ENCODE data around the gene BCAS3. TPM values are rescaled to one million over a fixed set of nuclear protein-coding genes. Genes with fewer than 3 reads are reported as not detected.

Gene BCAS3
- total and polyA plus RNA-seq, 2 donors (not counting 1 experiment from before 2014, with no cell fraction given) = 13.9 to 73.4 TPM

DNA sequence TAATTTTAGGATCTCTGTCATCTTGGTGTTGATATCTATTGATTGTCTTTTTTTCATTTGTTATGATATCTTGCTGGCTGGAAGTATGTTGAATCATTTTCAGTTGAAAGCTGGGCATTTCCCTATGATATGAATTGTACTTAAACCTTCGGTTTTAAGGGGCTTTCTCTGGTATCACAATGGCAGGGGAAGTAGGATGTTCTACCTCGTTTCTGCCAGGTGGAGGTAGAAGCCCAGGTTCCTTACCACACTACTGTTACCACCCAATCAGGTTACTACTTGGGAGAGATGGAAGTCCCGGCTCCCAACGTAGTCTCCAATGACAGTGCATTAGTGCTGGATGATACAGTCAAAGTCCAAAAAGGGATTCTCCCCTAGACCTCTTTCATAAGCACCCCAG, 440.3 kb downstream of the BCAS3 start:
- Histone ChIP-seq H3K9me3 (ENCODE audit: control extremely low read depth in 1 of 3, control insufficient read depth in 2 of 3, insufficient read depth in 1 of 3, low read length in 2 of 3) (peaks cover 3 to 7% (median 4%) of the 10 kb centered on the region in 3 donors), H4K20me1 (ENCODE audit: control insufficient read depth, insufficient read depth, low read length, poor library complexity, severe bottlenecking) (no peaks in the 10 kb centered on the region), H2AFZ (ENCODE audit: insufficient read depth, low read depth, low read length, poor library complexity, severe bottlenecking) (no peak overlapping the region), H3K27ac (ENCODE audit: low read length in 2 of 2) (no peak overlapping the region), H3K27me3 (replicated peaks in 1 of 4; ENCODE audit: control extremely low read depth in 1 of 4, control insufficient read depth in 3 of 4, insufficient read depth in 4 of 4, low read length in 3 of 4) (no peaks in the 10 kb centered on the region), H3K4me1 (ENCODE audit: control insufficient read depth in 2 of 2, insufficient read depth in 2 of 2, low read length in 2 of 2) (no peaks in the 10 kb centered on the region), H3K36me3 (replicated peaks in 1 of 2; ENCODE audit: control extremely low read depth in 1 of 2, control insufficient read depth in 1 of 2, extremely low read depth in 1 of 2, insufficient read depth in 2 of 2, low read length in 1 of 2) (no peaks in the 10 kb centered on the region), H3K9ac (ENCODE audit: low read length) (no peak overlapping the region), H3K4me3 (ENCODE audit: control extremely low read depth in 1 of 5, extremely low read depth in 1 of 5, insufficient read depth in 1 of 5, low read depth in 2 of 5, low read length in 4 of 5) (no peak overlapping the region), H3K79me2 (ENCODE audit: control insufficient read depth, insufficient read depth, low read length) (no peaks in the 10 kb centered on the region), H3K4me2 (replicated peaks; ENCODE audit: low read depth, low read length, poor library complexity, severe bottlenecking) (no peak overlapping the region)
- H3K9me3 Mint-ChIP-seq (ENCODE audit: insufficient read depth) = peaks cover 6% of the 10 kb centered on the region
- H3K27ac Mint-ChIP-seq = no peak overlapping the region
- no peak for DNase-seq
- ChIA-PET CTCF (no interaction called here), POLR2A (no interaction called here)
- TF ChIP-seq EZH2 (IDR thresholded peaks at IDR 0.05; ENCODE audit: borderline replicate concordance, insufficient read depth, low read depth, low read length, poor library complexity, severe bottlenecking) (no peak), CTCF (IDR thresholded peaks at IDR 0.05) (no peak)
- no peak overlapping the region for H3K4me3 Mint-ChIP-seq
- intact Hi-C loops (cut with micrococcal nuclease) = no loop called here
- H3K27me3 Mint-ChIP-seq = no peaks in the 10 kb centered on the region
- no CpG with 5 or more reads among the region's 4 CpGs for WGBS (ENCODE audit: insufficient coverage)
- H3K4me1 Mint-ChIP-seq = no peaks in the 10 kb centered on the region
- ATAC-seq (ENCODE audit: low read depth) = no peak

DNA sequence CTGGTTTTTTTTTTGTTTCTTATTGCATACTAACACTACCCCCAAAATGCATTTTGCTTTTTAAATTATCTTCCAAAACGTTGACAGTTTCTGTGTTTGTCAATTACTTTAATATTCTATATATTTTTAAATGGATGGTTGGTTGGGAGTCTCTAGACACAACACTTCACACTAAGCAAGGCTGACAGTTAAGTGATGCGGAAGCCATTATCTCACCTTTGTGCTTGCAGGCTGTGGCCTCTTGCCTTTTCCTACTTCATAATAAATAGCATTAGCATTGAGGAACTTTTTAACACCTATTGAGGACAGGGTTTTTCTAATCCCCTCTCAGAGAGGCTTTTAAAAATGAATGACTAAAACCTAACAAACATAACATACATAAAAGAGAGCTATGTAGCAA, 441.2 kb downstream of the BCAS3 start:
- Histone ChIP-seq H3K9ac (ENCODE audit: low read length) (no peak overlapping the region), H3K4me2 (replicated peaks; ENCODE audit: low read depth, low read length, poor library complexity, severe bottlenecking) (no peak overlapping the region), H3K4me1 (ENCODE audit: control insufficient read depth in 2 of 2, insufficient read depth in 2 of 2, low read length in 2 of 2) (no peaks in the 10 kb centered on the region), H3K4me3 (ENCODE audit: control extremely low read depth in 1 of 5, extremely low read depth in 1 of 5, insufficient read depth in 1 of 5, low read depth in 2 of 5, low read length in 4 of 5) (no peak overlapping the region), H4K20me1 (ENCODE audit: control insufficient read depth, insufficient read depth, low read length, poor library complexity, severe bottlenecking) (no peaks in the 10 kb centered on the region), H3K27me3 (replicated peaks in 1 of 4; ENCODE audit: control extremely low read depth in 1 of 4, control insufficient read depth in 3 of 4, insufficient read depth in 4 of 4, low read length in 3 of 4) (no peaks in the 10 kb centered on the region), H3K79me2 (ENCODE audit: control insufficient read depth, insufficient read depth, low read length) (no peaks in the 10 kb centered on the region), H3K9me3 (ENCODE audit: control extremely low read depth in 1 of 3, control insufficient read depth in 2 of 3, insufficient read depth in 1 of 3, low read length in 2 of 3) (peaks cover 3 to 7% (median 4%) of the 10 kb centered on the region in 3 donors), H2AFZ (ENCODE audit: insufficient read depth, low read depth, low read length, poor library complexity, severe bottlenecking) (no peak overlapping the region), H3K27ac (ENCODE audit: low read length in 2 of 2) (no peak overlapping the region), H3K36me3 (replicated peaks in 1 of 2; ENCODE audit: control extremely low read depth in 1 of 2, control insufficient read depth in 1 of 2, extremely low read depth in 1 of 2, insufficient read depth in 2 of 2, low read length in 1 of 2) (no peaks in the 10 kb centered on the region)
- H3K4me3 Mint-ChIP-seq = no peak overlapping the region
- ChIA-PET CTCF (no interaction called here), POLR2A (no interaction called here)
- H3K9me3 Mint-ChIP-seq (ENCODE audit: insufficient read depth) = peaks cover 6% of the 10 kb centered on the region
- no peaks in the 10 kb centered on the region for H3K4me1 Mint-ChIP-seq
- WGBS (ENCODE audit: insufficient coverage) = no CpG with 5 or more reads among the region's 2 CpGs
- ATAC-seq (ENCODE audit: low read depth) (no peak), DNase-seq (no peak)
- no peak overlapping the region for H3K27ac Mint-ChIP-seq
- no peaks in the 10 kb centered on the region for H3K27me3 Mint-ChIP-seq
- intact Hi-C loops (cut with micrococcal nuclease) = no loop called here
- no peak for TF ChIP-seq CTCF (IDR thresholded peaks at IDR 0.05)
- no peak for TF ChIP-seq EZH2 (IDR thresholded peaks at IDR 0.05; ENCODE audit: borderline replicate concordance, insufficient read depth, low read depth, low read length, poor library complexity, severe bottlenecking)
